Measurements from ENCODE around the gene ATG2A.

The ATG2A gene

GRCh38 chr11:64866173-64866491 is 50.9 kb downstream of the ATG2A start:
- TF ChIP-seq CTCF (conservative IDR thresholded peaks at IDR 0.05; ENCODE audit: low read depth, low read length) = no peak
- no peak for DNase-seq (ENCODE audit: low read depth)
- no peak overlapping the region for H3K4me3 ChIP-seq (ENCODE audit: low read depth, low read length)

- peak; percentile 76 for DNase-seq (ENCODE audit: low read depth)
- TF ChIP-seq CTCF (conservative IDR thresholded peaks at IDR 0.05; ENCODE audit: low read depth, low read length) = no peak
- no peak overlapping the region for H3K4me3 ChIP-seq (ENCODE audit: low read depth, low read length)
These were observed 51.5 kb downstream of the ATG2A start for GRCh38 chr11:64865286-64866172.

- DNase-seq (ENCODE audit: low read depth) = peak; percentile 89
- no peak overlapping the region for H3K4me3 ChIP-seq (ENCODE audit: low read depth, low read length)
- TF ChIP-seq CTCF (conservative IDR thresholded peaks at IDR 0.05; ENCODE audit: low read depth, low read length) = peak; percentile 2
These were observed 52.3 kb downstream of the ATG2A start for GRCh38 chr11:64864473-64865285.

- no peak for DNase-seq (ENCODE audit: low read depth)
- no peak overlapping the region for H3K4me3 ChIP-seq (ENCODE audit: low read depth, low read length)
- TF ChIP-seq CTCF (conservative IDR thresholded peaks at IDR 0.05; ENCODE audit: low read depth, low read length) = no peak
These were observed 52.9 kb downstream of the ATG2A start for GRCh38 chr11:64864135-64864472.

- no peak for TF ChIP-seq CTCF (conservative IDR thresholded peaks at IDR 0.05; ENCODE audit: low read depth, low read length)
- no peak overlapping the region for H3K4me3 ChIP-seq (ENCODE audit: low read depth, low read length)
- no peak for DNase-seq (ENCODE audit: low read depth)
These were observed 53.5 kb downstream of the ATG2A start for GRCh38 chr11:64863391-64864060.

GRCh38 chr11:64862987-64863390 is 54.0 kb downstream of the ATG2A start:
- H3K4me3 ChIP-seq (ENCODE audit: low read depth, low read length) = no peak overlapping the region
- no peak for TF ChIP-seq CTCF (conservative IDR thresholded peaks at IDR 0.05; ENCODE audit: low read depth, low read length)
- DNase-seq (ENCODE audit: low read depth) = no peak
